Right atrium auricular region (tissue), 2 donors: ENCODE data around the gene ABI3BP. TPM values are rescaled to one million over a fixed set of nuclear protein-coding genes. Genes with fewer than 3 reads are reported as not detected.

Experiments used
- DNase-seq: peaks from one replicate; pipeline ENCODE4 v3.0.0-alpha.2; 2019; ENCODE audit warnings: low spot score
- H3K27ac ChIP-seq, 2 donors: fragments of 200-600 bp; sonication (generic); 1 replicate in 1 of 2; 2 replicates in 1 of 2; pipeline ENCODE4 v1.5.1; 2016 to 2019
- H3K27me3 ChIP-seq, 2 donors: fragments of 200-600 bp; sonication (generic); one replicate each; pipeline versions ENCODE4 v1.5.1 to v1.6.0; 2017 to 2019
- H3K36me3 ChIP-seq: fragments of 200-600 bp; sonication (generic); one replicate; pipeline ENCODE4 v1.5.1; 2016
- H3K4me1 ChIP-seq, 2 donors: fragments of 200-600 bp; sonication (generic); one replicate each; pipeline versions ENCODE4 v1.5.1 to v1.6.0; 2017 to 2019
- H3K4me3 ChIP-seq, 2 donors: fragments of 200-600 bp; sonication (generic); 1 replicate in 1 of 2; 2 replicates in 1 of 2; pipeline ENCODE4 v1.5.1; 2017 to 2019; ENCODE audit warnings: mild to moderate bottlenecking in 1 of 2, moderate library complexity in 1 of 2
- H3K9me3 ChIP-seq, 2 donors: fragments of 200-600 bp; sonication (generic); one replicate each; pipeline ENCODE4 v1.5.1; 2019
- total RNA-seq, 2 donors: library from RNA; depleted of rRNA; stranded (reverse); fragments of >200 nt; gene quantifications; one replicate each; pipeline ENCODE4 v1.1.0, GENCODE V29; 2016
- TF ChIP-seq, protein P1 (sequence below), 2 donors: fragments of 200-600 bp; sonication (generic); IDR thresholded peaks; one replicate each; pipeline ENCODE4 v1.5.1; 2019; ENCODE audit warnings: antibody characterized with exemption in 2 of 2

ABI3BP gene
- total RNA-seq, 2 donors from 2014 or later: 46.7 to 56.3 TPM

- Histone ChIP-seq H3K4me1 (no peaks in the 10 kb centered on the region), H3K27me3 (no peaks in the 10 kb centered on the region)
Measured at GRCh38 chr3:100810671-100811070, 182.6 kb downstream of the ABI3BP start.

DNA sequence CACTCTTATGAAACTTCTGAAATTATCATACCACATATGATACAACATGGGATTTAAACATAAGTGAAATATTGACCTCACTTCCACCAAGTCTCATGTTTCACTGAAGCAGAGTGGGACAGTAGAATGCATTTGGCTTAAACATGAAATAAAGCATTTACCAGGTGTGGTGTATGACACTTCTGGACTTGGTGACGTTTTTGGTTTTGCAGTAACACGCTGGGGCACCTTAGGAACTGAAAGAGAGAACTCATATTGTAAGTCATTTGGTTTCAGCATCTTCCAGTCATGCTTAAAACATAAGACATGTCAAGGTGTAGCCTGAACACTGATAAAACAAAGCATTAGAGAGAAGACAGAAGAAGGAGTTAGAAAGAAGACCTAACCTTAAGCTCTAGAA is 188.6 kb downstream of the ABI3BP start:
- Histone ChIP-seq H3K27ac (no peak overlapping the region), H3K9me3 (no peaks in the 10 kb centered on the region), H3K36me3 (no peaks in the 10 kb centered on the region), H3K27me3 (no peaks in the 10 kb centered on the region), H3K4me1 (no peaks in the 10 kb centered on the region), H3K4me3 (no peak overlapping the region)
- DNase-seq: no peak
- TF ChIP-seq, protein P1, sequence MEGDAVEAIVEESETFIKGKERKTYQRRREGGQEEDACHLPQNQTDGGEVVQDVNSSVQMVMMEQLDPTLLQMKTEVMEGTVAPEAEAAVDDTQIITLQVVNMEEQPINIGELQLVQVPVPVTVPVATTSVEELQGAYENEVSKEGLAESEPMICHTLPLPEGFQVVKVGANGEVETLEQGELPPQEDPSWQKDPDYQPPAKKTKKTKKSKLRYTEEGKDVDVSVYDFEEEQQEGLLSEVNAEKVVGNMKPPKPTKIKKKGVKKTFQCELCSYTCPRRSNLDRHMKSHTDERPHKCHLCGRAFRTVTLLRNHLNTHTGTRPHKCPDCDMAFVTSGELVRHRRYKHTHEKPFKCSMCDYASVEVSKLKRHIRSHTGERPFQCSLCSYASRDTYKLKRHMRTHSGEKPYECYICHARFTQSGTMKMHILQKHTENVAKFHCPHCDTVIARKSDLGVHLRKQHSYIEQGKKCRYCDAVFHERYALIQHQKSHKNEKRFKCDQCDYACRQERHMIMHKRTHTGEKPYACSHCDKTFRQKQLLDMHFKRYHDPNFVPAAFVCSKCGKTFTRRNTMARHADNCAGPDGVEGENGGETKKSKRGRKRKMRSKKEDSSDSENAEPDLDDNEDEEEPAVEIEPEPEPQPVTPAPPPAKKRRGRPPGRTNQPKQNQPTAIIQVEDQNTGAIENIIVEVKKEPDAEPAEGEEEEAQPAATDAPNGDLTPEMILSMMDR (IDR thresholded peaks at IDR 0.05): no peak

More at GRCh38 chr3:100810671-100811070, 182.6 kb downstream of the ABI3BP start:
- Histone ChIP-seq H3K36me3 (no peaks in the 10 kb centered on the region), H3K4me3 (no peak overlapping the region), H3K27ac (no peak overlapping the region), H3K9me3 (no peaks in the 10 kb centered on the region)
- TF ChIP-seq, protein P1 (IDR thresholded peaks at IDR 0.05): no peak
- no peak for DNase-seq

DNA sequence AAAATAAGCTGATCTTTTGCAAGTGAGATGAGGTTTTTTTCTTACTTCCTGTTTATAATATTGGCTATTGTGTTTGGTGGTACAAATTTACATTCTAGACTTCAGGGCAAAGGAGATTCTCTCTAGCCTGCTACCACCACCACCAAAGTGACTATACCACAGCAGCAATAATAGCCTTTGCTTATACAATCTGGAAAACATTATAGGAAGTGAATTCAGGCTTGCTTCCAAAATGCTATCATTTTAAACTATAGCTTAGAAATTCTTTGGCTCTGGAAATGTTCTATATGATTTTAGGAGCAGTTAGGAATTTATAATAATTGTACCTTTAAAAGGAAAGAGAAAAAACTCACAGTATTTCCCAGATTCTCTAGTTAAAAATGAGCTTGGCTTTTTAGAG is 189.5 kb downstream of the ABI3BP start:
- no peaks in the 10 kb centered on the region for H3K9me3 ChIP-seq
- no peaks in the 10 kb centered on the region for H3K27me3 ChIP-seq
- no peak overlapping the region for H3K4me3 ChIP-seq
- H3K36me3 ChIP-seq: no peaks in the 10 kb centered on the region
- TF ChIP-seq, protein P1 (IDR thresholded peaks at IDR 0.05): no peak
- H3K27ac ChIP-seq: no peak overlapping the region
- no peak for DNase-seq
- no peaks in the 10 kb centered on the region for H3K4me1 ChIP-seq

DNA sequence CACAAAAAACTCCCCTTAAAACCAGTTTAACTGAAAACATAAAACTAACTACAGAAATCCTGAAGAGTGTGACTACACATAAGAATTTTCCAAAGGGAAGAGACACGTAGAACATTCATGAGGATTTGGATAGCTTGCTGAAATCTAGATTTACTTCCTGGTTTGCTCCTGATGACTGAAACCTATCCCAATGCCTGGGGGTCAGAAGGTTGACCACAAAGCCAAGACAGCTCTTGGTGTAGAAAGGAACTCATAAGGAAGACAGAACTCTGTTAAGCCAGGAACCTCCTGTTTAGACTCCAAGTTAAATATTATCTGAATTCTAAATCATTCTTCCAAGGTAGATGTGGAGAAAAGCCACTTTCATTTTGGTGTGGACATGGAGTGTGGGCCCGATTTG is 191.1 kb downstream of the ABI3BP start:
- H3K9me3 ChIP-seq: no peaks in the 10 kb centered on the region
- no peaks in the 10 kb centered on the region for H3K36me3 ChIP-seq
- TF ChIP-seq, protein P1 (IDR thresholded peaks at IDR 0.05): no peak
- no peak overlapping the region for H3K4me3 ChIP-seq
- DNase-seq: no peak
- no peaks in the 10 kb centered on the region for H3K27me3 ChIP-seq
- H3K4me1 ChIP-seq: no peaks in the 10 kb centered on the region
- no peak overlapping the region for H3K27ac ChIP-seq

- Histone ChIP-seq H3K9me3 (no peaks in the 10 kb centered on the region), H3K27ac (no peak overlapping the region), H3K4me1 (no peaks in the 10 kb centered on the region), H3K27me3 (no peaks in the 10 kb centered on the region), H3K36me3 (no peaks in the 10 kb centered on the region), H3K4me3 (no peak overlapping the region)
- DNase-seq: no peak
- TF ChIP-seq, protein P1 (IDR thresholded peaks at IDR 0.05): no peak
Measured at GRCh38 chr3:100798012-100798411, 195.2 kb downstream of the ABI3BP start.

- no peaks in the 10 kb centered on the region for H3K27me3 ChIP-seq
- no peak overlapping the region for H3K4me3 ChIP-seq
- H3K4me1 ChIP-seq: no peaks in the 10 kb centered on the region
- H3K9me3 ChIP-seq: no peaks in the 10 kb centered on the region
- no peak overlapping the region for H3K27ac ChIP-seq
- no peaks in the 10 kb centered on the region for H3K36me3 ChIP-seq
- TF ChIP-seq, protein P1 (IDR thresholded peaks at IDR 0.05): peak in 1 of 2 donors; percentile 41
- DNase-seq: no peak
Measured at GRCh38 chr3:100796556-100796955, 196.7 kb downstream of the ABI3BP start.
